Measurements from ENCODE around the gene FARP2. TPM values are rescaled to one million over a fixed set of nuclear protein-coding genes. Genes with fewer than 3 reads are reported as not detected.
A peak's percentile ranks its signal among the peaks of the same experiment; 100 is the strongest.

The FARP2 gene
- total and polyA plus RNA-seq, 2 of the 13 experiments (the other 11 are each of a cell fraction or from before 2014, with no cell fraction given) = 28.0 to 45.4 TPM

- TF ChIP-seq ZNF574 (CRISPR knock-in tag; IDR thresholded peaks at IDR 0.05) (peak; percentile 85), HMGXB4 (CRISPR knock-in tag; IDR thresholded peaks at IDR 0.05; ENCODE audit: borderline replicate concordance in 1 of 2, low read depth in 1 of 2) (peak; percentile 10 to 55; a peak in 2 of 4 replicates), ZBTB40 (IDR thresholded peaks at IDR 0.05) (no peak), ZBTB40 (CRISPR knock-in tag; IDR thresholded peaks at IDR 0.05) (no peak), STAG1 (CRISPR knock-in tag; IDR thresholded peaks at IDR 0.05) (no peak; the same call in none of the 2 replicates), ZNF557 (CRISPR knock-in tag; IDR thresholded peaks at IDR 0.05) (no peak), ZFP37 (CRISPR knock-in tag; IDR thresholded peaks at IDR 0.05; ENCODE audit: borderline replicate concordance) (no peak), RXRB (CRISPR knock-in tag; IDR thresholded peaks at IDR 0.05; ENCODE audit: borderline replicate concordance) (no peak), ZNF317 (CRISPR knock-in tag; IDR thresholded peaks at IDR 0.05) (no peak), TARDBP (CRISPR knock-in tag; IDR thresholded peaks at IDR 0.05) (no peak), ZNF776 (CRISPR knock-in tag; IDR thresholded peaks at IDR 0.05) (peak; percentile 88)
Measured at GRCh38 chr2:241355983-241356870, at the start of gene FARP2 (continued).

Data from HepG2 (cell line).